GM19395 (cell line): Measurements from ENCODE around the gene BACH2.
"Not testable (repeated sequence)": the region's sequence is repeated elsewhere in the genome, so short reads cannot be mapped to it uniquely, and the experiment has no call there.

Experiments used
- ATAC-seq: cut with Tn5 transposase; IDR thresholded peaks from one replicate; pipeline ENCODE4 v1.9.1; 2021; ENCODE audit warnings: mild to moderate bottlenecking, moderate library complexity; ENCODE audit not compliant: unreplicated experiment

Gene BACH2

GRCh38 chr6:90186637-90187371 lies 109.8 kb downstream of the BACH2 start:
- ATAC-seq, result no peak

- ATAC-seq, result no peak
These were observed 110.6 kb downstream of the BACH2 start for GRCh38 chr6:90186026-90186425.

- ATAC-seq, result no peak
These were observed 112.0 kb downstream of the BACH2 start for GRCh38 chr6:90184334-90185298.

- no peak for ATAC-seq
These were observed 112.9 kb downstream of the BACH2 start for GRCh38 chr6:90183587-90184333.

GRCh38 chr6:90180526-90180925 lies 116.1 kb downstream of the BACH2 start:
- ATAC-seq, result no peak

- ATAC-seq, result no peak
These were observed 117.2 kb downstream of the BACH2 start for GRCh38 chr6:90179190-90180169.

GRCh38 chr6:90178384-90178855 lies 118.2 kb downstream of the BACH2 start:
- ATAC-seq, result no peak

GRCh38 chr6:90177544-90178383 lies 118.9 kb downstream of the BACH2 start:
- ATAC-seq, result no peak

GRCh38 chr6:90175627-90176538 lies 120.8 kb downstream of the BACH2 start:
- ATAC-seq, result peak; percentile 74

- ATAC-seq, result no peak
These were observed 123.2 kb downstream of the BACH2 start for GRCh38 chr6:90173262-90173925.

GRCh38 chr6:90170601-90171000 lies 126.0 kb downstream of the BACH2 start:
- no peak for ATAC-seq

- ATAC-seq, result no peak
These were observed 127.3 kb downstream of the BACH2 start for GRCh38 chr6:90169374-90169773.

- no peak for ATAC-seq
These were observed 127.9 kb downstream of the BACH2 start for GRCh38 chr6:90168693-90169131.

- ATAC-seq, result no peak
These were observed 128.9 kb downstream of the BACH2 start for GRCh38 chr6:90167514-90168379.

GRCh38 chr6:90166155-90166924 lies 130.3 kb downstream of the BACH2 start:
- ATAC-seq, result not testable (repeated sequence)
